GM15510 (cell line): ENCODE data around the gene HTT.

ENCODE experiments used
- POLR2A ChIP-seq: IDR thresholded peaks from 3 replicates; pipeline ENCODE4 v1.6.1; 2011; ENCODE audit warnings: borderline replicate concordance; ENCODE audit not compliant: insufficient read length; ENCODE audit errors: extremely low read depth

Gene HTT

DNA sequence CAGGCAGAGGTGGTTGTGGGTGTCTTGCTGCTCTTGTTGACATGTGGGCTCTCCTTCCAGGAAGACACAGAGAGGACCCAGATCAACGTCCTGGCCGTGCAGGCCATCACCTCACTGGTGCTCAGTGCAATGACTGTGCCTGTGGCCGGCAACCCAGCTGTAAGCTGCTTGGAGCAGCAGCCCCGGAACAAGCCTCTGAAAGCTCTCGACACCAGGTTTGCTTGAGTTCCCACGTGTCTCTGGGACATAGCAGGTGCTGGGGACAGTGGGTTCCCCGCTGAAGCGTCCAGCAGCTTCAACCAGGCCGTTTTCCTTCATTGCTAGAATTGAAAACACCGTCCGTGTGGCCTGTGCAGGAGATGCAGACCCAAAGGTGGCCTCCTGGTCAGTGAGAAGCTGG is 148.9 kb downstream of the HTT start:
- TF ChIP-seq POLR2A, result no peak

DNA sequence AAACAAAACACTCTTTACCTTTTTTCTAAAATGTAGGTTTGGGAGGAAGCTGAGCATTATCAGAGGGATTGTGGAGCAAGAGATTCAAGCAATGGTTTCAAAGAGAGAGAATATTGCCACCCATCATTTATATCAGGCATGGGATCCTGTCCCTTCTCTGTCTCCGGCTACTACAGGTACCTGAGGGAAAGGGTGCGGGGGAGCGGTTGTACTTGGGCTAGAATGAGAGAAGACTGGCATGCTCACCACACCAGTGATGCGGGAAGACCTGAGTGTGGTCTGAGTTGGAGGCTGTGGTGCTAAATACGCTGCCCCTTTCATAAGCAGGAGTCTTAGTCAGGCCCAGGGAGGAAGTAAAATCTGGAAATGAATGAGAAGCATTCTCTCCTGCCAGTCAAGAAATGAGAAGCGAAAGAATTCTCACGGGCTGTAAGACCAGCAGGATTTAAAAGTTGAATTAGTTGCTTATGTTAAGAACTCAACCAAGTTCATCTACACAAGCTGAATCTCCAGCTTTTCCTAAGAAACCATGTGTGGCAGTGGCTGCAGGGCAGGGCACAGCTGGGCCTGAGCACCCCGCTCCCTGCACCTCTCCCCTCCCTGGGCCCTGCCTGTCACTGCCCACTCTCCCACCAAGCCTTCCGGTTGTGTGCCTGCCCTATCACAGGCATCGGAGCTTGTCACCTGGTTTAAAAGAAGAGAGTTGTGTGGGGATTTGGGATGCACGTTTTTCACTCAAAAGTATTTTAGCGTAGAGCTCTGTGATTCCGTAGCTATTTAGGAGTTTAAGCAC is 149.7 kb downstream of the HTT start:
- no peak for TF ChIP-seq POLR2A

DNA sequence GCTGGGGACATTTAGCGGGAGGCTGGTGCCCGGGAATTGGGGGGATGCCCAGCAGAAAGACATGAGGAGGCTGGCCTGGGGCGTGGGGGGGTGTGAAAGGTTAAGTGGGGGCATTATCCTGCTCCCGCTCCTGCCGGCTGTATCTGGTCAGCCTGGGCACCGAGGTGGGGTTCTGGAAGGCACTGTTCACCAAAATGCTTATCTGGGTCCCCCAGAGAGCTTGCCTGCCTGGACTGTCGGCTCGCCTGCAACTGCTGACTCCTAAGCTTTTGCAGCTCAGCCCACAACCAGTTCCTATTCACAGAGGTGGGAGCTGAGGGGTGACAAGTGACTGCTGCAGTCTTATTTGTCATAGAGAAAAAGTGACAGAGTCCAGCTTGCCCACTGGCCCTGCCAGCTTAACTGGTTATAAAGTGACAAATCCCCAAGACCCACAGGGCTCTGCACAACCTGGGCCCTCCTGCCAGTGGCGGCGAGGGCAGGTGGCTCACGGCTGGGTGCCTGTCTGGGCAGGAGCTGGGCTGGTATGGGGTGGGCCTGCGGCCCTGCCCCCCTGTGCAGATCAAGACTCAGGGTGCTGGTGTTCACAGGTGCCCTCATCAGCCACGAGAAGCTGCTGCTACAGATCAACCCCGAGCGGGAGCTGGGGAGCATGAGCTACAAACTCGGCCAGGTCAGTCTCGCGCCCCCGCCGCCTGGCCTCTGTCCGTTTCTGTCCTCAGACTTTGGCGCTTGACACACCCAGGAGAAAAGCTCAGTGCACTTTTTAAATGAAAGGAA is 150.8 kb downstream of the HTT start:
- no peak for TF ChIP-seq POLR2A

DNA sequence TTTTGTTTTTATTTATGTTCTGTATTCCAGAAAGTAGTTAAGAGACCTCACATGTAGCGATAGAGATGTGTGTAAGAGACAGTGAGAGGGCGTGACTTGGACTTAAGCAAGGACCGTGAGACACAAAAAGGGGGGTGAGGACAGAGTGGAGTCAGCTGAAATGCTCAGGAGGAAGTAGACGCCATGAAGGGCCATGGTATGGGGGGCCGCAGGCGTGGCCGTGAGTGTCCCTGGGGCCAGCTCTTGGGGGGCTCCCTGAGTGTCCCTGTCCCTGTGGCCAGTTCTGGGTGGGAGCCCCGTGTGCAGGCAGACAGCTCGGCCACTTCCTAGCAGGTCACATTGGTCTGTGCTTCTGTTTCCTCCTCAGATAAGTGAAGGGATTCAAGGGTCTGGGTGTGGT is 151.5 kb downstream of the HTT start:
- TF ChIP-seq POLR2A, result no peak

DNA sequence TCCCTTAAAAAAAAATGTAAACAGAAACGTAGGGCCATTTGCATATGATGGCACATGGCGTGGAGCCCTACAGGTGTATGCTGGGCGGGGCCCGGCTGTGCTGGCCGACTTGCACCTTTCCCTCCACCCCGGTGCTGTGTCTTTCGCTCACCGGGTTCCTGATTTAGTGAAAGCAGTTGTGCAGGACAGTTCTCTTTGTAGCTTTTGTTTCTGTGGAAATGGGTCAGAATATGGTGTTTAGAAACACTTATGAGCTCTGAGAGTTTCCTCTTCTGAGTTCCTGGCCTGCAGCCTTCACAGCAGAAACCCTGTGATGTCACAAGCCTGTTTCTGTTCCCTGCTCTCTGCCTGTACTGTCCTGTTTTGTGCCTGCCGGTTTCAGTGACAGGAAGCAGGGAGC is 152.0 kb downstream of the HTT start:
- TF ChIP-seq POLR2A, result no peak

DNA sequence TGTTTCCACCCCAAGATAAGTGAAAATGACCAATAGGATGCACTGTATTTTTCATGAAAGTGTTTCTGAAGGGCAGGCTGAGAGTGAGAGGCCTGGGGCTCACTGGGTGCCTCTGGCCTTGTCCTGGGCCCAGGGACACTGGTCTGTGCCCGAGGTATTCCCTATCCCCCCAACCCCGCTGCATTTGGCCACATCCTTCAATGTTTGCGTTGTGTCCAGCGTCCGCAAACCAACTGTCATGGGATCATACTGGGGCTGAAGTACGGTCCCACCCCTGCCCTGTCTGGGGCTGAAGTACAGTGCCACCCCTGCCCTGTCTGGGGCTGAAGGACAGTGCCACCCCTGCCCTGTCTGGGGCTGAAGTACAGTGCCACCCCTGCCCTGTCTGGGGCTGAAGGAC is 152.5 kb downstream of the HTT start:
- TF ChIP-seq POLR2A, result no peak

DNA sequence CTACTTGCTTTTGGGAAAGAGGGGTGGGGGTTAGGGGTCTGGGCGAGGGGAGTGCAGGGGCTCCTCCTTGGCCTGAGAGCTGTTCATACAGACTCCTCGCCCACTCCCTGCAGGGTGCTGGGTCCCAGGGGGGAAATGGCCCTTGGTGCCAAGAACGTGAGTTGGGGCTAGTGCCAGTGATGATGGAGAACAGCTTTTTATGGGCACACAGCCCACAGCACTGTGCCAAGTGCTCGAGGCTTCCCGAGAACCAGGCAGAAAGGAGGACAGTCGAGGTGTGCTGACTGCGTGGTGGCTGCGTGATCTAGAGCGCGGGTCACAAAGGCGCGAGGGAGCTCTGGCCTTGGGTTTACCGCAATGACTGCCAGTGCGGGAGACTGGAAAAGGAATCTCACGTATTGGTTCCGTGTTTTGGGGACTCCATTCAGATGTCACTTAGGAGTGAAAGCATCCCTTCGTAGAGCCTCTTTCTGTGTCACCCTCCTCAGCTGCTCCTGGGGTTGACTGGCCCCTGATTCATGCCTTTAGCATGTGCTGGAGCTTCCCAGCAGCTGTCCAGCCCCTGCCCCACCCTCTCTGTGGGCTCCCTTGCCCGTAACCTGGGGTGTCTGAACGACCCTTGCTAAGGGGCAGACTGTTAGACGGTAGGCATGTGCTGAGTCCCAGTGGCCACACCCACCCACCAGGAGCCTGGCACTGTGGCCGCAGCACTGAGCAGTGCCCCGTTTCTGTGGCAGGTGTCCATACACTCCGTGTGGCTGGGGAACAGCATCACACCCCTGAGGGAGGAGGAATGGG is 153.6 kb downstream of the HTT start:
- TF ChIP-seq POLR2A, result no peak

DNA sequence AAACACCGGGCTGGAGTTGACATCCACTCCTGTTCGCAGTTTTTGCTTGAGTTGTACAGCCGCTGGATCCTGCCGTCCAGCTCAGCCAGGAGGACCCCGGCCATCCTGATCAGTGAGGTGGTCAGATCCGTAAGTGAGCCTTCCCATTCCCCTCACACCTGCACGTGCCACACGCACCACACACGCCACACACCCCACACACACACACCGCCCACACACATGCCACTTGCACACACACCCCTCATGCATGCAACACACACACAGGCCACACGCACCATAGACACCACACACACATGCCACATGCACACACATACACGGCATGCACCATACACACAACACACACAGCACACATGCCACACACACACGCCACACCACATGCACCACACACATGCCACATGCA is 154.4 kb downstream of the HTT start:
- no peak for TF ChIP-seq POLR2A

DNA sequence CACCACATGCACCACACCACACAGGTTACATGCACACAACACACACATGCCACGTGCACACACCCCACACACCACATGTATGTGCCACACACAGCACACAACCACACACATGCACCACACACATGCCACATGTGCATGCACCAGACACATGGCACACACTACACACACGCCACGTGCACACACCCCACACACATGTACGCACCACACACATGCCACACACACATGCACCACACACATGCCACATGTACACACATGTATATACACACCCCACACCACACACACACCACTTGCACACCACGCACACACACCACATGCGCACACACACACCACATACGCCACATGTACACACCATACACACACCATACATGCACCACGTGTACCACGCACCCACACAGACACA is 154.8 kb downstream of the HTT start:
- TF ChIP-seq POLR2A, result no peak

DNA sequence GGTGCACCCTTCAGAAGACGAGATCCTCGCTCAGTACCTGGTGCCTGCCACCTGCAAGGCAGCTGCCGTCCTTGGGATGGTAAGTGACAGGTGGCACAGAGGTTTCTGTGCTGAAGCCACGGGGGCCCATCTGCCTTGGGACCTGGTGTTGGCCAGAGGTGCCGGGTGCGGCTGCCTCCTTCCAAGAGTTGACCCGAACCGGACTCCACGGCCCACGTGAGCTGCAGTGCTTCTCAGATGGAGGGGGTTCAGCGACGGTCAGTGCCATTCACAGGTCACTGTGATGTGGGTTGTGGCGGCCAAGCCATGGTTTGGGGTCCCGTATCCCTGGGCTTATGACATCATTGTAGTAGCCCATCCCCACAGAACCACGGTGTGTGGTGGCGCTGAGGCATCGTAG is 155.5 kb downstream of the HTT start:
- no peak for TF ChIP-seq POLR2A

DNA sequence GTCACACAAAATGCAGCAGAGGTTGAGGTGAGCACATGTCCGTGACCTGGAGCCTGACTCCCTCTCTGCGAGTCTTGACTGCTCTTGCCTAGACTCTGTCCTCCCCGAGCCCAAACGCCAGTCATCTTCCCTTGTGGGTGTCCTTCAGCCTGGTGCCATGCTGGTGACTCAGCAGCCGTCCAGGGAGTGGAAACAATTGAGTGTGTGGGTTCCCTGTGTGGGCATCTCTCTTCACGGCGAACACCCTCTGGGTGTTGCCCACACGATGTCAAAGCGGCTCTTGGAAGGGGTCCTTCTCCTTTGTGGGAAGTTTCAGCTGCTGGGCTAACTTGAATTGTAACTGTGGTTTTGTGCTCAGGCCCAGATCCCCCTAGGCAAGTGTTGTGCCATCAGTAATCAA is 157.0 kb downstream of the HTT start:
- TF ChIP-seq POLR2A, result no peak

DNA sequence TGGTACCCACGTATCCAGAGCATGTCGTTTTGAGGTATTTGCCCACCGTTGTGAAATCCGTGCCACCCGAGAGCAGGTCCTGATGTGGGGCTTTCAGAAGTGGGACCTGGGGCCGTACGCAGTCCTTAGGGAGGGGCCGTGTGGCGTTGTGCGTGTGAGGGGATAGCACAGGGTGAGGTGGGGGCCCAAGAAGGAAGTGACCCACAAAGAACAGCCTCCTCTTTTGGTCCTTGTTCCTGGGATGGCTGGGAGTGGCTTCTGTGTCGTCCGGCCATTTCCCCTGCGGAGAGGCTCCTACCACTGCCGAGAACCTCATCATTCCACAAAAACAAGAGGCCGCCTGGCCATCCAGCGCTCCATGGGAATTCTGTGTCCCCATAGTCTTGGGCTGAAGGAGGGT is 157.5 kb downstream of the HTT start:
- TF ChIP-seq POLR2A, result no peak

DNA sequence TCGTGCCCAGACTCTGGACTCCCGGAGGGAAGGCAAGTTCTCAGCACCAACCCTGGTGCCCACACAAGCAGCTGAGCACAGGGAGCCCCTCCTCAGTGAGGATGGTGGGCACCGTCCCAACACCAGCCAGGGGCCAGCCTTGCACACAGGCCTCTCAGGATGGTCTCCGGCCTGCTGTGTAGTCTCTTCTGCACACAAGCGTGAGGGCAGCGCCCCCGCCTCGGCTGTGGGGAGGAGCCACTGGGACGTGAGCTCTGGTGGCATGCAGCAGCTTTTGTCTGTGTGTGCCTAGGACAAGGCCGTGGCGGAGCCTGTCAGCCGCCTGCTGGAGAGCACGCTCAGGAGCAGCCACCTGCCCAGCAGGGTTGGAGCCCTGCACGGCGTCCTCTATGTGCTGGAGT is 158.4 kb downstream of the HTT start:
- TF ChIP-seq POLR2A, result no peak

DNA sequence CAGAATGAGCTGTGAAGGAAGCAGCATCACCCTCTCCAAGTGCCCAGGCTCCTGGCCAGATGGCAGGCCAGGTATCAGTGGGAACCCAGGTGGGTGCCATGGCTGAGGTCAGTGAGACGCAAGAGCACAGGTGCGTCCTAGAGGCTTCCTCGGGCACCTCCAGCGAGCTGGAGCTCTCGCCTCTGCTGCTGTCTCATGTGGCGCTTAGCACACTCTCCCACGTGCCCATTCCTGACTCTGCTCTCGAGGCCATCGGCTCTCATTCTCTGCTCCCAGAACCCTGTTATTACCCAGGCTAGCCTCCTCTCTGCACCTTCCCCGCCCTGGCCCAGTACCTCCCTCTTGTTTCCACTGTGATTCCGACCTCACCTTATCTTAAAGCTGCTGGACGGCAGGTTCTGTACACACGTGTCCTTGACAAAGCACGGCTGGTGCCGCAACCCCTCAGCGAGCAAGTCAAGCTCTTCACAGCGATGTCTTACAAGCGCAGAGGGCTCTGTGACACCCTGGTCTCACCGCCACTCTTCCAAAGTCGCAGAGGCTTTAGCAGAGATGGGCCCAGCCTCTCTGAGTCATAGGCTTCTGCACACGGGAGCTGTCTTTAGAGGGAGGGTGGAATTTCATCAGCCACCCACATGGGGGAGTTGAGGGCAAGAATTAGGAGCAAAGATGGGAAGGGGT is 159.1 kb downstream of the HTT start:
- TF ChIP-seq POLR2A, result no peak
